ENCODE results near the gene KCNG2. TPM values are rescaled to one million over a fixed set of nuclear protein-coding genes. Genes with fewer than 3 reads are reported as not detected.

KCNG2 gene
- total and polyA plus RNA-seq, 2 of the 8 experiments (the other 6 are each of a cell fraction or from before 2014, with no cell fraction given), result 0.19 to 0.74 TPM

DNA sequence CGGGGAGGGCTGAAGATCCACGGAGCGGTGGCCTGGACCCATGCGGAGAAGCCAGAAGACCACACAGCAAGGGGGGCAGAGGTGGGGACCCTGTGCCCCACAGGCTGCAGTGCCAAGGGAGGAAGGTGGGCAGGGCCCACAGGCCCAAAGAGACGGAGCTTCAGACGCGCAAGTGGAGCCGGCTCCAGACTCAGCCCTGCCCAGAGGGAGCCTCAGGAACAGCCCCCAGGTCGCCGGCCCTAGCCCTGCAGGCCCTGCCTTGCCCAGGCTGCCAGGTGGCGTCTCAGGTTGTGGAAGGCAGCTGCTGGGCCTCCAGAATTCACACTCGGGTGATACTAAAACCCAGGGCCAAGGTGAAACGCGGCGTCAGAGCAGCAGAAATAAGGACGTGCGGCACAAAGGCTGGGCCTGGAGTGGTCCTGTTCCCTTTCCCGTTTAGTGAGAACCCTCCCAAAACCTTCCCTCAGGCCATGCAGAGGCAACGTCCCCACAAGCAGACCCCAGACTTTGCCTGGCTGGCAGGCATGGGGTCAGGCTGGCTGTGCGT, 116.9 kb downstream of the KCNG2 start (continued):
- TF ChIP-seq, protein P1, sequence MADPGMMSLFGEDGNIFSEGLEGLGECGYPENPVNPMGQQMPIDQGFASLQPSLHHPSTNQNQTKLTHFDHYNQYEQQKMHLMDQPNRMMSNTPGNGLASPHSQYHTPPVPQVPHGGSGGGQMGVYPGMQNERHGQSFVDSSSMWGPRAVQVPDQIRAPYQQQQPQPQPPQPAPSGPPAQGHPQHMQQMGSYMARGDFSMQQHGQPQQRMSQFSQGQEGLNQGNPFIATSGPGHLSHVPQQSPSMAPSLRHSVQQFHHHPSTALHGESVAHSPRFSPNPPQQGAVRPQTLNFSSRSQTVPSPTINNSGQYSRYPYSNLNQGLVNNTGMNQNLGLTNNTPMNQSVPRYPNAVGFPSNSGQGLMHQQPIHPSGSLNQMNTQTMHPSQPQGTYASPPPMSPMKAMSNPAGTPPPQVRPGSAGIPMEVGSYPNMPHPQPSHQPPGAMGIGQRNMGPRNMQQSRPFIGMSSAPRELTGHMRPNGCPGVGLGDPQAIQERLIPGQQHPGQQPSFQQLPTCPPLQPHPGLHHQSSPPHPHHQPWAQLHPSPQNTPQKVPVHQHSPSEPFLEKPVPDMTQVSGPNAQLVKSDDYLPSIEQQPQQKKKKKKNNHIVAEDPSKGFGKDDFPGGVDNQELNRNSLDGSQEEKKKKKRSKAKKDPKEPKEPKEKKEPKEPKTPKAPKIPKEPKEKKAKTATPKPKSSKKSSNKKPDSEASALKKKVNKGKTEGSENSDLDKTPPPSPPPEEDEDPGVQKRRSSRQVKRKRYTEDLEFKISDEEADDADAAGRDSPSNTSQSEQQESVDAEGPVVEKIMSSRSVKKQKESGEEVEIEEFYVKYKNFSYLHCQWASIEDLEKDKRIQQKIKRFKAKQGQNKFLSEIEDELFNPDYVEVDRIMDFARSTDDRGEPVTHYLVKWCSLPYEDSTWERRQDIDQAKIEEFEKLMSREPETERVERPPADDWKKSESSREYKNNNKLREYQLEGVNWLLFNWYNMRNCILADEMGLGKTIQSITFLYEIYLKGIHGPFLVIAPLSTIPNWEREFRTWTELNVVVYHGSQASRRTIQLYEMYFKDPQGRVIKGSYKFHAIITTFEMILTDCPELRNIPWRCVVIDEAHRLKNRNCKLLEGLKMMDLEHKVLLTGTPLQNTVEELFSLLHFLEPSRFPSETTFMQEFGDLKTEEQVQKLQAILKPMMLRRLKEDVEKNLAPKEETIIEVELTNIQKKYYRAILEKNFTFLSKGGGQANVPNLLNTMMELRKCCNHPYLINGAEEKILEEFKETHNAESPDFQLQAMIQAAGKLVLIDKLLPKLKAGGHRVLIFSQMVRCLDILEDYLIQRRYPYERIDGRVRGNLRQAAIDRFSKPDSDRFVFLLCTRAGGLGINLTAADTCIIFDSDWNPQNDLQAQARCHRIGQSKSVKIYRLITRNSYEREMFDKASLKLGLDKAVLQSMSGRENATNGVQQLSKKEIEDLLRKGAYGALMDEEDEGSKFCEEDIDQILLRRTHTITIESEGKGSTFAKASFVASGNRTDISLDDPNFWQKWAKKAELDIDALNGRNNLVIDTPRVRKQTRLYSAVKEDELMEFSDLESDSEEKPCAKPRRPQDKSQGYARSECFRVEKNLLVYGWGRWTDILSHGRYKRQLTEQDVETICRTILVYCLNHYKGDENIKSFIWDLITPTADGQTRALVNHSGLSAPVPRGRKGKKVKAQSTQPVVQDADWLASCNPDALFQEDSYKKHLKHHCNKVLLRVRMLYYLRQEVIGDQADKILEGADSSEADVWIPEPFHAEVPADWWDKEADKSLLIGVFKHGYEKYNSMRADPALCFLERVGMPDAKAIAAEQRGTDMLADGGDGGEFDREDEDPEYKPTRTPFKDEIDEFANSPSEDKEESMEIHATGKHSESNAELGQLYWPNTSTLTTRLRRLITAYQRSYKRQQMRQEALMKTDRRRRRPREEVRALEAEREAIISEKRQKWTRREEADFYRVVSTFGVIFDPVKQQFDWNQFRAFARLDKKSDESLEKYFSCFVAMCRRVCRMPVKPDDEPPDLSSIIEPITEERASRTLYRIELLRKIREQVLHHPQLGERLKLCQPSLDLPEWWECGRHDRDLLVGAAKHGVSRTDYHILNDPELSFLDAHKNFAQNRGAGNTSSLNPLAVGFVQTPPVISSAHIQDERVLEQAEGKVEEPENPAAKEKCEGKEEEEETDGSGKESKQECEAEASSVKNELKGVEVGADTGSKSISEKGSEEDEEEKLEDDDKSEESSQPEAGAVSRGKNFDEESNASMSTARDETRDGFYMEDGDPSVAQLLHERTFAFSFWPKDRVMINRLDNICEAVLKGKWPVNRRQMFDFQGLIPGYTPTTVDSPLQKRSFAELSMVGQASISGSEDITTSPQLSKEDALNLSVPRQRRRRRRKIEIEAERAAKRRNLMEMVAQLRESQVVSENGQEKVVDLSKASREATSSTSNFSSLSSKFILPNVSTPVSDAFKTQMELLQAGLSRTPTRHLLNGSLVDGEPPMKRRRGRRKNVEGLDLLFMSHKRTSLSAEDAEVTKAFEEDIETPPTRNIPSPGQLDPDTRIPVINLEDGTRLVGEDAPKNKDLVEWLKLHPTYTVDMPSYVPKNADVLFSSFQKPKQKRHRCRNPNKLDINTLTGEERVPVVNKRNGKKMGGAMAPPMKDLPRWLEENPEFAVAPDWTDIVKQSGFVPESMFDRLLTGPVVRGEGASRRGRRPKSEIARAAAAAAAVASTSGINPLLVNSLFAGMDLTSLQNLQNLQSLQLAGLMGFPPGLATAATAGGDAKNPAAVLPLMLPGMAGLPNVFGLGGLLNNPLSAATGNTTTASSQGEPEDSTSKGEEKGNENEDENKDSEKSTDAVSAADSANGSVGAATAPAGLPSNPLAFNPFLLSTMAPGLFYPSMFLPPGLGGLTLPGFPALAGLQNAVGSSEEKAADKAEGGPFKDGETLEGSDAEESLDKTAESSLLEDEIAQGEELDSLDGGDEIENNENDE (IDR thresholded peaks at IDR 0.05; ENCODE audit: insufficient replicate concordance, low read length), result no peak
- no peak for TF ChIP-seq POLR2AphosphoS5 (IDR thresholded peaks at IDR 0.05; ENCODE audit: low read depth, low read length)
- TF ChIP-seq, protein P2, sequence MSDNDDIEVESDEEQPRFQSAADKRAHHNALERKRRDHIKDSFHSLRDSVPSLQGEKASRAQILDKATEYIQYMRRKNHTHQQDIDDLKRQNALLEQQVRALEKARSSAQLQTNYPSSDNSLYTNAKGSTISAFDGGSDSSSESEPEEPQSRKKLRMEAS (IDR thresholded peaks at IDR 0.05), result no peak
- no peak for TF ChIP-seq ASH2L (IDR thresholded peaks at IDR 0.05; ENCODE audit: low read length)
- TF ChIP-seq HDAC2 (IDR thresholded peaks at IDR 0.05; ENCODE audit: borderline replicate concordance in 1 of 2, low read depth in 2 of 2, low read length in 2 of 2), result no peak
- TF ChIP-seq, protein P3, sequence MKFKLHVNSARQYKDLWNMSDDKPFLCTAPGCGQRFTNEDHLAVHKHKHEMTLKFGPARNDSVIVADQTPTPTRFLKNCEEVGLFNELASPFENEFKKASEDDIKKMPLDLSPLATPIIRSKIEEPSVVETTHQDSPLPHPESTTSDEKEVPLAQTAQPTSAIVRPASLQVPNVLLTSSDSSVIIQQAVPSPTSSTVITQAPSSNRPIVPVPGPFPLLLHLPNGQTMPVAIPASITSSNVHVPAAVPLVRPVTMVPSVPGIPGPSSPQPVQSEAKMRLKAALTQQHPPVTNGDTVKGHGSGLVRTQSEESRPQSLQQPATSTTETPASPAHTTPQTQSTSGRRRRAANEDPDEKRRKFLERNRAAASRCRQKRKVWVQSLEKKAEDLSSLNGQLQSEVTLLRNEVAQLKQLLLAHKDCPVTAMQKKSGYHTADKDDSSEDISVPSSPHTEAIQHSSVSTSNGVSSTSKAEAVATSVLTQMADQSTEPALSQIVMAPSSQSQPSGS (IDR thresholded peaks at IDR 0.05; ENCODE audit: low read length), result no peak
- no peak for TF ChIP-seq EZH2 (IDR thresholded peaks at IDR 0.05; ENCODE audit: low read depth, low read length, severe bottlenecking)
- TF ChIP-seq, protein P4, sequence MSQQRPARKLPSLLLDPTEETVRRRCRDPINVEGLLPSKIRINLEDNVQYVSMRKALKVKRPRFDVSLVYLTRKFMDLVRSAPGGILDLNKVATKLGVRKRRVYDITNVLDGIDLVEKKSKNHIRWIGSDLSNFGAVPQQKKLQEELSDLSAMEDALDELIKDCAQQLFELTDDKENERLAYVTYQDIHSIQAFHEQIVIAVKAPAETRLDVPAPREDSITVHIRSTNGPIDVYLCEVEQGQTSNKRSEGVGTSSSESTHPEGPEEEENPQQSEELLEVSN (IDR thresholded peaks at IDR 0.05), result no peak

Measured in H1 (cell line).